ENCODE data around the gene SH3BGRL2. TPM values are rescaled to one million over a fixed set of nuclear protein-coding genes. Genes with fewer than 3 reads are reported as not detected.

SH3BGRL2 gene
- total RNA-seq, 2 donors from 2014 or later: 0.62 to 0.63 TPM

GRCh38 chr6:79705456-79705995, 74.4 kb downstream of the SH3BGRL2 start:
- no peak for DNase-seq
- H3K4me1 Mint-ChIP-seq (ENCODE audit: low read depth): peaks cover 5% of the 10 kb centered on the region
- H3K4me3 Mint-ChIP-seq: no peak overlapping the region
- no peaks in the 10 kb centered on the region for H3K36me3 Mint-ChIP-seq (ENCODE audit: insufficient read depth in 2 of 2)
- H3K27ac Mint-ChIP-seq: no peak overlapping the region
- no peaks in the 10 kb centered on the region for H3K9me3 Mint-ChIP-seq
- no peak for ATAC-seq (replicated peaks in 1 of 2)
- H3K27me3 Mint-ChIP-seq (ENCODE audit: low read depth): no peaks in the 10 kb centered on the region

GRCh38 chr6:79706527-79706926, 75.4 kb downstream of the SH3BGRL2 start:
- no peaks in the 10 kb centered on the region for H3K9me3 Mint-ChIP-seq
- ATAC-seq (replicated peaks in 1 of 2) (no peak), DNase-seq (no peak)
- no peaks in the 10 kb centered on the region for H3K36me3 Mint-ChIP-seq (ENCODE audit: insufficient read depth in 2 of 2)
- H3K27me3 Mint-ChIP-seq (ENCODE audit: low read depth): no peaks in the 10 kb centered on the region
- no peak overlapping the region for H3K4me3 Mint-ChIP-seq
- peaks cover 5% of the 10 kb centered on the region for H3K4me1 Mint-ChIP-seq (ENCODE audit: low read depth)
- H3K27ac Mint-ChIP-seq: no peak overlapping the region

DNA sequence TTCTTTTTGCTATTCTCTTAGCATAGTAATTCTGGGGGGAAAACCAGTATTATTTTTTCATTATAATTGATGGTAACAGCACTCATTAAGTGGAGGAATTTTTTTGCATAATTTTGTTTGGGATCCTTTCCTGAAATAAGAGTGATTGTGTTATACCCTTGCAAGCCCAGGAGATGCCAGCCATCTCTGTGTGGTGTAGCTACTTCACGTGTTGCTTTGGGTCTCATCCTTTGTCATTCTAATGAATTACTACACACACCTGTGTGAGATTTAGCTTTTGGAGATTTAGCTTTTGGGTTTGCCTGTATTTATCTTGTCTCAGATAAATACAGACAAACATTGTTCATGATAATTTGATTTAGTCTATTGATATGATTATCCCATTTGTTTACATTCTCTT, 76.5 kb downstream of the SH3BGRL2 start:
- H3K36me3 Mint-ChIP-seq (ENCODE audit: insufficient read depth in 2 of 2): no peaks in the 10 kb centered on the region
- H3K4me1 Mint-ChIP-seq (ENCODE audit: low read depth): peaks cover 3% of the 10 kb centered on the region
- ATAC-seq (replicated peaks in 1 of 2) (no peak), DNase-seq (no peak)
- no peaks in the 10 kb centered on the region for H3K27me3 Mint-ChIP-seq (ENCODE audit: low read depth)
- no peak overlapping the region for H3K4me3 Mint-ChIP-seq
- no peaks in the 10 kb centered on the region for H3K9me3 Mint-ChIP-seq
- H3K27ac Mint-ChIP-seq: no peak overlapping the region

DNA sequence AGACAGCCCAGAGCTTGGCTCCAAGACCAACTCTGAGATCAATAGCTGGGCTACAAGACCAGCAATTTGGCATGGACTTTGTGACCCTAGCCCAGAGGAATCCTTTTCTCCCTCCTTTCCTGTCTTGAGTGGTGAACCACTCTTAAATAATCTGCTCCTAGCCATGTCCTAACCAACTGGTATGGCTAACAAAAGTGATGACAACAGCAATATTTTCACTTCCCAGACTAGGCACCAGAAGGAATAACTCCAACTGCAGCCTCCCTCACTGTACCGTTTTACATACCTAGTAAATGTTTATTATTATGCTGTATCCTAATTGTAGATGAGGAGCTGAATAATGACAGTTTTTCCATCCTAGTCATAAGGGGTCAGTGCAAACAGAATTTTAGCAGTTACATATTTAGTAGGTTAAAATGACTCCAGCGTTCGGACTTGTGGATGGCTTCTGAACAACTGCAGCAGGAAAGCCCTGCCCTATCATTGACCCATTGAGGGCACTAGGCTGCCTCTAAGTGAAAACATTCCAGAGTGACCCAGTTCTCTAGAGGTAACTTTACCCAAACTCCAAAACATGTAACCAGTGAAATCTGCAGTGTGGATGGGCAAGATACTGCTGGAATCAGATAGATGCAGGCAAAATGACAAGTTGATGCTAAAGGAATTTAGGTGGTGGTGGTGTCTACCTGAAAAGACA, 77.1 kb downstream of the SH3BGRL2 start:
- ATAC-seq (replicated peaks in 1 of 2) (no peak), DNase-seq (no peak)
- Mint-ChIP-seq H3K4me3 (no peak overlapping the region), H3K36me3 (ENCODE audit: insufficient read depth in 2 of 2) (no peaks in the 10 kb centered on the region), H3K9me3 (no peaks in the 10 kb centered on the region), H3K27ac (no peak overlapping the region), H3K27me3 (ENCODE audit: low read depth) (no peaks in the 10 kb centered on the region), H3K4me1 (ENCODE audit: low read depth) (no peaks in the 10 kb centered on the region)

- DNase-seq (no peak), ATAC-seq (replicated peaks in 1 of 2) (no peak)
- Mint-ChIP-seq H3K36me3 (ENCODE audit: insufficient read depth in 2 of 2) (no peaks in the 10 kb centered on the region), H3K27ac (no peak overlapping the region), H3K4me1 (ENCODE audit: low read depth) (no peaks in the 10 kb centered on the region), H3K4me3 (no peak overlapping the region), H3K27me3 (ENCODE audit: low read depth) (peaks cover 5% of the 10 kb centered on the region), H3K9me3 (no peaks in the 10 kb centered on the region)
Observed at GRCh38 chr6:79710127-79710526, 79.0 kb downstream of the SH3BGRL2 start.

DNA sequence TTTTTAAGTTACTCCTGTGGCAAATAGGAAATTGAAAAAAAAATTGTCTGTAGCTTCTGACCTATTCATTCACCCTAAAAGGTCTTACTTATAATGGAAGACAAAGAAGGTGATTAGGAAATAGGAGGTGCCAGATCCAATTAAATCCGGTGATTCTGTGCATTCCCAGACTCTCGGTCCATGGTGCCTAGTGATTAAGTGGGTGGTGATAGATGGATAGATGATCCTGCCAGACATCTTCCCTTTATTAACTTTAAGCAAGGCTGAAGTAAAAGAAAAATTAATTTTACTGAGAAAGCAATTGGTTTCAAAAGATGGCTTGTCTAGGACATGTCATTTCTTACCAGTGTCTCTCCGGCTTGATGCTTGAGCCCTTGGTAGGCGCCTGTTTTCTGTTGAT, 80.0 kb downstream of the SH3BGRL2 start:
- Mint-ChIP-seq H3K27ac (no peak overlapping the region), H3K36me3 (ENCODE audit: insufficient read depth in 2 of 2) (no peaks in the 10 kb centered on the region), H3K9me3 (no peaks in the 10 kb centered on the region), H3K4me1 (ENCODE audit: low read depth) (no peaks in the 10 kb centered on the region), H3K4me3 (no peak overlapping the region), H3K27me3 (ENCODE audit: low read depth) (peaks cover 10% of the 10 kb centered on the region)
- ATAC-seq (replicated peaks in 1 of 2): no peak
- DNase-seq: no peak

- Mint-ChIP-seq H3K27ac (no peak overlapping the region), H3K36me3 (ENCODE audit: insufficient read depth in 2 of 2) (no peaks in the 10 kb centered on the region), H3K4me3 (no peak overlapping the region), H3K9me3 (no peaks in the 10 kb centered on the region), H3K4me1 (ENCODE audit: low read depth) (no peaks in the 10 kb centered on the region), H3K27me3 (ENCODE audit: low read depth) (peaks cover 18% of the 10 kb centered on the region)
- DNase-seq: no peak
- ATAC-seq (replicated peaks in 1 of 2): no peak
Observed at GRCh38 chr6:79712144-79712543, 81.0 kb downstream of the SH3BGRL2 start.

DNA sequence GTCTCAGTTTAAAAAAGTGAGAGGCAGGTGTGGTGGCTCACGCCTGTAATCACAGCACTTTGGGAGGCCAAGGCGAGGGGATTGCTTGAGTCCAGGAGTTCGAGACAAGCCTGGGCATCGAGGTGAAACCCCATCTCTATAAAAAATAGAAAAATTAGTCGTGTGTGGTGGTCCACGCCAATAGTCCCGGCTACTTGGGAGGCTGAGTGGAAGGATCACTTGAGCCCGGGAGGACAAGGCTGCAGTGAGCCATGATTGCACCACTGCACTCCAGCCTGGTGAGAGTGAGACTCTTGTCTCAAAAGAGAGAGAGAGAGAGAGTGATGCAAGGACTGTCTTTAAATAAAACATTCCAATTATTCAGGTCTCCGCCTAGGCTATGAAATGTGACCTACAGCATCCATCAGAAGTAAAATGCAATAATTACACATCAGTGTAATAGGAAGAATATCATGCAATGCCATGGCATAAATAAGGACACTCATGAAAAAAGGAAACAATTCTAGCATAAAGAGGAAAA, 81.5 kb downstream of the SH3BGRL2 start:
- Mint-ChIP-seq H3K4me3 (no peak overlapping the region), H3K27me3 (ENCODE audit: low read depth) (peaks cover 18% of the 10 kb centered on the region), H3K4me1 (ENCODE audit: low read depth) (no peaks in the 10 kb centered on the region), H3K27ac (no peak overlapping the region), H3K36me3 (ENCODE audit: insufficient read depth in 2 of 2) (no peaks in the 10 kb centered on the region), H3K9me3 (no peaks in the 10 kb centered on the region)
- ATAC-seq (replicated peaks in 1 of 2) (no peak), DNase-seq (no peak)

- no peaks in the 10 kb centered on the region for H3K36me3 Mint-ChIP-seq (ENCODE audit: insufficient read depth in 2 of 2)
- no peak overlapping the region for H3K4me3 Mint-ChIP-seq
- H3K9me3 Mint-ChIP-seq: no peaks in the 10 kb centered on the region
- ATAC-seq (replicated peaks in 1 of 2) (peak; percentile 58 to 60), DNase-seq (peak; percentile 28 to 48)
- H3K4me1 Mint-ChIP-seq (ENCODE audit: low read depth): no peaks in the 10 kb centered on the region
- H3K27me3 Mint-ChIP-seq (ENCODE audit: low read depth): peaks cover 18% of the 10 kb centered on the region
- H3K27ac Mint-ChIP-seq: no peak overlapping the region
Observed at GRCh38 chr6:79713701-79714322, 82.7 kb downstream of the SH3BGRL2 start.

- no peak for ATAC-seq (replicated peaks in 1 of 2)
Observed at GRCh38 chr6:79717989-79718388, 86.9 kb downstream of the SH3BGRL2 start.

DNA sequence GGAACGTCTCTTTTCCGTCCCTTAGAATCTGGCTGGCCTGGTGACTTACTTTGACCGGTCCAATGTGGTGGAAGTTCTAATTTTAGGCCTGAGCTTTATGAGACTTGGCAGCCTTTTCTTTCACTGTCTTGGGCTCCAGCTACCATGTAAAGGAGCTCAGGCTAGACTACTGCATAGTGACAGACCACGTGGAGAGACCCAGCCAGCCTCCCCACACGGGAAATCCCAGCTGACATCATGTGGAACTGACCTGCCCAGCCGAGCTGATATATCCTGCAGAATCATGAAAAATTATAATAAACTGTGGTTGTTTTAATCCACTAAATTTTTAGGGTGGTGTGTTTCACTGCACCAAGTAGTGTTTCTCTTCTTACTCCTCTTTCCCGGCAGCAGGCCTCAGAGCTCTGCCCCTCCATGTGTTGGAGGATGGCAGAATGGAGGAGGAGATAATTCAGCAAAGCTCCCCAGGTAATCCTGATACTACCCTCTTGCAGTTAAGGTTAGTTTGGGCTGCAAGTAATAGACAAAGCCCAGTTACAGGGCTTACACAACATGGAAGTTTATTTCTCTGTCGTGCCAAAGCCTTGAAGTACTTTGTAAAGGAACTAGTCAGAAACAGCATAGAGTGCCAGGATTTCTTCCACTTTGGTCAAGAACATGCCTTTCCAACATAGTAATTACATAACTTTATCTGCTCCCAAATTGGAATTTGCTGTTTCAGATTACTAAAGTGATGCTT, 87.5 kb downstream of the SH3BGRL2 start:
- no peak for ATAC-seq (replicated peaks in 1 of 2)
- no peak overlapping the region for H3K27ac Mint-ChIP-seq
- H3K36me3 Mint-ChIP-seq (ENCODE audit: insufficient read depth in 2 of 2): no peaks in the 10 kb centered on the region
- H3K9me3 Mint-ChIP-seq: no peaks in the 10 kb centered on the region
- no peak overlapping the region for H3K4me3 Mint-ChIP-seq
- DNase-seq: no peak
- peaks cover 18% of the 10 kb centered on the region for H3K27me3 Mint-ChIP-seq (ENCODE audit: low read depth)
- peaks cover 6% of the 10 kb centered on the region for H3K4me1 Mint-ChIP-seq (ENCODE audit: low read depth)

More at GRCh38 chr6:79717989-79718388, 86.9 kb downstream of the SH3BGRL2 start:
- Mint-ChIP-seq H3K9me3 (no peaks in the 10 kb centered on the region), H3K36me3 (ENCODE audit: insufficient read depth in 2 of 2) (no peaks in the 10 kb centered on the region), H3K27me3 (ENCODE audit: low read depth) (peaks cover 18% of the 10 kb centered on the region), H3K4me3 (no peak overlapping the region), H3K27ac (no peak overlapping the region), H3K4me1 (ENCODE audit: low read depth) (peaks cover 6% of the 10 kb centered on the region)
- no peak for DNase-seq

- no peak overlapping the region for H3K27ac Mint-ChIP-seq
- peaks cover 6% of the 10 kb centered on the region for H3K4me1 Mint-ChIP-seq (ENCODE audit: low read depth)
- H3K9me3 Mint-ChIP-seq: peaks cover 0 to 2% of the 10 kb centered on the region in 2 donors
- no peak overlapping the region for H3K4me3 Mint-ChIP-seq
- ATAC-seq (replicated peaks in 1 of 2) (no peak), DNase-seq (no peak)
- no peaks in the 10 kb centered on the region for H3K36me3 Mint-ChIP-seq (ENCODE audit: insufficient read depth in 2 of 2)
- peaks cover 24% of the 10 kb centered on the region for H3K27me3 Mint-ChIP-seq (ENCODE audit: low read depth)
Observed at GRCh38 chr6:79719248-79719960, 88.3 kb downstream of the SH3BGRL2 start.
